ENCODE results near the gene SLC9A9.

DNA sequence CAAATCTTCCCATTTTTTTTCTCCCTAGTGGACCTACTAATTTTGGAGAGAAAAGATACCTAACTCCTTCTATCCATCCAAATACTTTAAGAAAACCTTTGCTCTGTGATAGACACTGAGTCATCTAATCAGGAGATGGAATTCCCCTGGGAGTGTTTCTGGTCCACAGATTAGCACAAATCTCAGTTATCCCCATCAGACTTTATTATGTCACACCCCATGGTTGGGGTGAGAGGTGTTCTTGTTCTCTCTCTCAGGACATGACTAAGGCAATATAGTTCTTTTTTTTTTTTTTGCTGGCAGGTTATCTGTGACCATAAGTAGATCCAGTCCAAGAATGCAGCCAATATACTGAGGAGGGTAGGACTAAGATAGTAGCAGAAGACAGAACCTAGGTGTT is 15.8 kb downstream of the SLC9A9 start:
- no peak for TF ChIP-seq POLR2A (IDR thresholded peaks at IDR 0.05; ENCODE audit: low read length)
- TF ChIP-seq GATA1 (IDR thresholded peaks at IDR 0.05; ENCODE audit: low read depth, low read length), result no peak
